ENCODE measurements around the gene ATF1. TPM values are rescaled to one million over a fixed set of nuclear protein-coding genes. Genes with fewer than 3 reads are reported as not detected.

ATF1 gene
- total and polyA plus RNA-seq, 2 donors from 2014 or later = 13.9 to 29.0 TPM

DNA sequence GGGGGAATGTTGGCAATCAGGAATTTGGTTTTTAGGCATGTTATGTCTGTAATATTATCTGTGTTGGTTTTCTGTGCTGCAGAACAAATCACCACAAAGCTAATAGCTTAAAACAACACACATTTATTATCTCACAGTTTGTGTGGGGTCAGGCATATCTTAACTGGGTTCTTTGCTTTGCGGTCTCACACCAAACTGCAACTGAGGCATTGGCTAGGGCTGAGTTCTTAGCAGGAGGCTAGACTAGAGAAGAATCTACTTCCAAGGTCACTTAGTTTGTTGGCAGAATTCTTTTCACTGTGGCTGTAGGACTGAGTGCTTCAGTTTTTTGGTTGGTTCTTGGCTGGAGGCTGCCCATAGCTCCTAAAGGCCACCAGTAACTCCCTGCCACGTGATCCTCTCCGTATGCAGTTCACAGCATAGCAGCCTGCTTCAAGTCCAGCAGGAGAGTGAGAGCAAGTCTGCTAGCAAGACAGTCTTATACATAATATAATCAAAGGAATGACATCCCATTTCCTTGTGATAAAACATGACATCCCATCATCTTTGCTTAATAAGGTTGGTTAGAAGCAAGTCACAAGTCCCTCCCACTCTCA, 21.6 kb downstream of the ATF1 start:
- no peaks in the 10 kb centered on the region for H3K4me1 ChIP-seq (ENCODE audit: control insufficient read depth in 2 of 3, insufficient read depth in 2 of 3, low read depth in 1 of 3, low read length in 3 of 3)
- no peaks in the 10 kb centered on the region for H3K36me3 ChIP-seq (ENCODE audit: control insufficient read depth in 2 of 3, insufficient read depth in 3 of 3, low read length in 3 of 3)
- no peak overlapping the region for H3K4me3 ChIP-seq (ENCODE audit: low read length in 3 of 3)
- intact Hi-C loops (cut with DNase I) = no loop called here
- no peaks in the 10 kb centered on the region for H3K9me3 ChIP-seq (ENCODE audit: control insufficient read depth in 2 of 3, insufficient read depth in 1 of 3, low read length in 3 of 3)
- no peaks in the 10 kb centered on the region for H3K27me3 ChIP-seq (ENCODE audit: control insufficient read depth, insufficient read depth, low read length)
- no peak overlapping the region for H3K9ac ChIP-seq (ENCODE audit: low read length in 3 of 3)
- FAIRE-seq (no peak), DNase-seq (no peak)
- TF ChIP-seq, protein P1, sequence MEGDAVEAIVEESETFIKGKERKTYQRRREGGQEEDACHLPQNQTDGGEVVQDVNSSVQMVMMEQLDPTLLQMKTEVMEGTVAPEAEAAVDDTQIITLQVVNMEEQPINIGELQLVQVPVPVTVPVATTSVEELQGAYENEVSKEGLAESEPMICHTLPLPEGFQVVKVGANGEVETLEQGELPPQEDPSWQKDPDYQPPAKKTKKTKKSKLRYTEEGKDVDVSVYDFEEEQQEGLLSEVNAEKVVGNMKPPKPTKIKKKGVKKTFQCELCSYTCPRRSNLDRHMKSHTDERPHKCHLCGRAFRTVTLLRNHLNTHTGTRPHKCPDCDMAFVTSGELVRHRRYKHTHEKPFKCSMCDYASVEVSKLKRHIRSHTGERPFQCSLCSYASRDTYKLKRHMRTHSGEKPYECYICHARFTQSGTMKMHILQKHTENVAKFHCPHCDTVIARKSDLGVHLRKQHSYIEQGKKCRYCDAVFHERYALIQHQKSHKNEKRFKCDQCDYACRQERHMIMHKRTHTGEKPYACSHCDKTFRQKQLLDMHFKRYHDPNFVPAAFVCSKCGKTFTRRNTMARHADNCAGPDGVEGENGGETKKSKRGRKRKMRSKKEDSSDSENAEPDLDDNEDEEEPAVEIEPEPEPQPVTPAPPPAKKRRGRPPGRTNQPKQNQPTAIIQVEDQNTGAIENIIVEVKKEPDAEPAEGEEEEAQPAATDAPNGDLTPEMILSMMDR (IDR thresholded peaks at IDR 0.05; ENCODE audit: borderline replicate concordance, extremely low read depth, insufficient read depth) = no peak
- H3K27ac ChIP-seq (ENCODE audit: low read depth in 2 of 2, low read length in 2 of 2) = no peak overlapping the region

DNA sequence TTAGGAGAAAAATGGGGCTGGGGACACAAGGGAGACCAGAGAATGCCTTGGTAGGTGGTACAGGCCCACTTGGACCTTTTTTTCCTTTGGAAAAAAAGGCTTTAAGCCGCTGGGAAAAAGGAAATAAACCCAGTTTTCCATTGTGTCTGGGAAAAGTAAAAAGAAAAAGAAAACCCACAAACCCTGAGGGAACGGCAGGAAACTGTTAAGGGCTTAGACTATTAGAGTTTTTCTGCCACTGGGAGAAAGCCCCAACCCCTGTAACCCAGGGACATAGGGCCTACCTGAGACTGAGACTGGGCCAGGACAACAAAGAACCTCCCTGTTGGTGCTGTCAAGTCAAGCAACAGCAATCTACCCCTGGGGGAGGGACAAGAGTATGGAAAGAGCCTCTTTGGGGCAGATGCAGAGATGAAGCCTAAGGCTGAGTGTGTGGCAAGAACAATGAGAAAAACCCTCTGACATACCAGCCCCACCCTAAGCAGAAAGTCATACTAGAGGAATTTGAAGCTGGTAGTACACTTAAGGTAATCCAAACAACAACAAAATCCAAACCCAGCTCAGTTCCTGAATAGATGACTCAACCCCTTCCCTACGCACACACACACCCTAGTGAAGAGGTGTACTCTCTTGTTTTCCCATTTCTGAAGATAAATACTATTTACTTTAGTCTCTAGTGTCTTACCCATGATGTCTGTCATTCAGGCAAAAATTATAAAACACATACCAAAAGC, 22.8 kb downstream of the ATF1 start:
- FAIRE-seq = no peak
- intact Hi-C loops (cut with DNase I) = no loop called here

DNA sequence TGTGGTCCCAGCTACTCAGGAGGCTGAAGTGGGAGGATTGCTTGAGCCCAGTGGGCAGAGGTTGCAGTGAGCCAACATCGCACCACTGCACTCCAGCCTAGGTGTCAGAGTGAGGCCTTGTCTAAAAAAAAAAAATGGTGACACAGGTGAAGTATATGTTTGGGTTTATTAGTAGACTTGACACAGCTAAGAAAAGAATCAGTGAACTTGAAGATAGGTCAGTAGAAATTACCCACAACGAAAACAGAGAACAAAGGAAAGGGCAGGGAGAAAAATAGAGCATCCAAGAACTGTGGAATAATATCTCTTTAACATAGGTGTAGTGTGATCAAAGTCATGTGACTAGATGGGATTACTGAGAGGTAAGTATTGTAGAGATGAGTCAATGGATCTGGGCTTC, 23.7 kb downstream of the ATF1 start:
- TF ChIP-seq, protein P1 (IDR thresholded peaks at IDR 0.05; ENCODE audit: borderline replicate concordance, extremely low read depth, insufficient read depth) = no peak
- H3K36me3 ChIP-seq (ENCODE audit: control insufficient read depth in 2 of 3, insufficient read depth in 3 of 3, low read length in 3 of 3) = no peaks in the 10 kb centered on the region
- H3K9me3 ChIP-seq (ENCODE audit: control insufficient read depth in 2 of 3, insufficient read depth in 1 of 3, low read length in 3 of 3) = no peaks in the 10 kb centered on the region
- FAIRE-seq = no peak
- H3K4me3 ChIP-seq (ENCODE audit: low read length in 3 of 3) = no peak overlapping the region
- no peak for DNase-seq
- intact Hi-C loops (cut with DNase I) = no loop called here
- H3K9ac ChIP-seq (ENCODE audit: low read length in 3 of 3) = no peak overlapping the region
- H3K4me1 ChIP-seq (ENCODE audit: control insufficient read depth in 2 of 3, insufficient read depth in 2 of 3, low read depth in 1 of 3, low read length in 3 of 3) = no peaks in the 10 kb centered on the region
- H3K27ac ChIP-seq (ENCODE audit: low read depth in 2 of 2, low read length in 2 of 2) = no peak overlapping the region
- H3K27me3 ChIP-seq (ENCODE audit: control insufficient read depth, insufficient read depth, low read length) = no peaks in the 10 kb centered on the region

More for the DNA sequence above, 22.8 kb downstream of the ATF1 start:
- Histone ChIP-seq H3K9ac (ENCODE audit: low read length in 3 of 3) (no peak overlapping the region), H3K4me1 (ENCODE audit: control insufficient read depth in 2 of 3, insufficient read depth in 2 of 3, low read depth in 1 of 3, low read length in 3 of 3) (no peaks in the 10 kb centered on the region), H3K27ac (ENCODE audit: low read depth in 2 of 2, low read length in 2 of 2) (no peak overlapping the region), H3K27me3 (ENCODE audit: control insufficient read depth, insufficient read depth, low read length) (no peaks in the 10 kb centered on the region), H3K9me3 (ENCODE audit: control insufficient read depth in 2 of 3, insufficient read depth in 1 of 3, low read length in 3 of 3) (no peaks in the 10 kb centered on the region), H3K36me3 (ENCODE audit: control insufficient read depth in 2 of 3, insufficient read depth in 3 of 3, low read length in 3 of 3) (no peaks in the 10 kb centered on the region), H3K4me3 (ENCODE audit: low read length in 3 of 3) (no peak overlapping the region)
- TF ChIP-seq, protein P1 (IDR thresholded peaks at IDR 0.05; ENCODE audit: borderline replicate concordance, extremely low read depth, insufficient read depth) = no peak
- no peak for DNase-seq

Data from kidney (tissue), 14 donors.